Measurements from ENCODE around the gene GOLPH3L. TPM values are rescaled to one million over a fixed set of nuclear protein-coding genes. Genes with fewer than 3 reads are reported as not detected.
A peak's percentile ranks its signal among the peaks of the same experiment; 100 is the strongest.
"Not testable (repeated sequence)": the region's sequence is repeated elsewhere in the genome, so short reads cannot be mapped to it uniquely, and the experiment has no call there.

GOLPH3L gene
- total and polyA plus RNA-seq, 10 of the 15 experiments (the other 5 are each of a cell fraction or from before 2014, with no cell fraction given), result 7.7 to 29.9 (median 19.2) TPM

DNA sequence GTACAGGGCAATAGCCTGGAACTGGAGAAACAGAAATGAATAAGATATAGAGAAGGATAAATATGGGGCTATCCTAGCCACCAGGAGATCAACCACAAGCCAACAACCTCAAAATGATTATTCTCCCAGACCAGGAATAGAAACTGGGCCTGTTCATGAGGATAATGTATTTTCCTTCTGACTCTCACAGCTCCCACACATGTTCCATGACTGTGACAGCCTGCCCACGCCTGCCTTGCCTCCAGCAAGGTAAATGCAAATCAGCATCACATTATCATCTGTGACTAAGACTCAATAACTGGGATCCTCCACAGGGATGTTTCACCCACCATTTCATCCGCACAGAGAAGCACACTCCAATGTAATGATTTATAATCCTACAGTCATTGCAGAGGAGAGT is 70.8 kb downstream of the GOLPH3L start:
- intact Hi-C loops (cut with micrococcal nuclease; ENCODE audit: unreplicated experiment), result loop anchor here (10.0 kb wide), 4 partner anchors 139 to 349 kb away; partner anchors contain the start of genes CERS2, CTSS, SETDB1 and TARS2

DNA sequence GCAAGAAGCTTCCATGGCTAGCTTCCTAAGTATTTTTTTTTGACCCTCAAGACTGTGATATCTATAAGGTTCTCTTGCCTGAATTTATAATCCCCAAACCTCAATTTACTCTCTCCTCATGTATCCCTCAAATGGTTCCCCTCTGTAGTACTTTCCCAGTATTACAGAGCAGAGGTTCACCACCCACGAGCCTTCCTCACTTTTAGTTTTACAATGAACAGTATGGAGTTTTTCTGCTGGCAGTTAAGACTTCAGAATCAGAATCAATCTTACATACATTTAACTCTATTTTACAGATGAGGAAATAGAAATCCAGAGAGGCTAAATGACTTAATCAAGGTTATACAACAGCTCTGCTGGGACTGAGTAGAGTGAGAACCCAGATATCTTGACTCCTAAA is 72.4 kb downstream of the GOLPH3L start:
- H3K9ac ChIP-seq (ENCODE audit: control insufficient read depth, insufficient read depth, low read length); H2AFZ ChIP-seq (ENCODE audit: control insufficient read depth, low read depth, low read length); H3K27me3 ChIP-seq (replicated peaks in 1 of 2; ENCODE audit: control insufficient read depth in 2 of 2, insufficient read depth in 2 of 2, low read length in 1 of 2); H3K4me2 ChIP-seq (ENCODE audit: control insufficient read depth, insufficient read depth); FAIRE-seq; ATAC-seq; BruUV-seq (replicated peaks); H4K20me1 ChIP-seq (ENCODE audit: control insufficient read depth, insufficient read depth); H3K4me3 ChIP-seq; in situ Hi-C loops (cut with MboI); H3K9me3 ChIP-seq (replicated peaks; ENCODE audit: control insufficient read depth, insufficient read depth, low read length); DNase-seq (ENCODE audit: low read depth, low spot score); H3K27ac ChIP-seq (ENCODE audit: control insufficient read depth, insufficient read depth): not testable (repeated sequence)
- Histone ChIP-seq H3K79me2 (ENCODE audit: control insufficient read depth, insufficient read depth, low read length) (peaks cover 34% of the 10 kb centered on the region), H3K36me3 (ENCODE audit: control insufficient read depth in 2 of 2, insufficient read depth in 2 of 2, low read length in 1 of 2) (peaks cover 0 to 36% of the 10 kb centered on the region in 2 experiments), H3K4me1 (ENCODE audit: control insufficient read depth, insufficient read depth, low read length) (peaks cover 28% of the 10 kb centered on the region)
- CTCF ChIA-PET, result interaction anchor here (0.6 to 14.0 kb wide), 2 partner anchors 60 to 314 kb away, joined by 3 to 390 read pairs; no protein-coding TSS in a partner anchor
- intact Hi-C loops (cut with micrococcal nuclease; ENCODE audit: unreplicated experiment), result loop anchor here (10.0 kb wide), 4 partner anchors 140 to 350 kb away; partner anchors contain the start of genes CERS2, CTSS, SETDB1 and TARS2
- WGBS (ENCODE audit: insufficient coverage, insufficient replicate concordance, low lambda C conversion rate, missing lambda C conversion rate), result 0% methylated on average over 1 of the region's 1 CpG
- SMC1A ChIA-PET (ENCODE audit: uncharacterized antibody, unreplicated experiment), result interaction anchor here (0.8 to 18.8 kb wide), 3 partner anchors 10 to 61 kb away, joined by 3 to 367 read pairs (median 3); no protein-coding TSS in a partner anchor
- RAD21 ChIA-PET (ENCODE audit: unreplicated experiment), result interaction anchor here (0.7 to 7.4 kb wide), 3 partner anchors 45 to 62 kb away, joined by 3 to 149 read pairs (median 4); partner anchors contain the start of gene MCL1
- POLR2A ChIA-PET, result interaction anchor here (1.2 to 8.7 kb wide), 2 partner anchors 44 to 62 kb away, joined by 3 to 67 read pairs; no protein-coding TSS in a partner anchor

More for the DNA sequence above, 70.8 kb downstream of the GOLPH3L start:
- RAD21 ChIA-PET (ENCODE audit: unreplicated experiment), result interaction anchor here (6.2 kb wide), 1 partner anchor 64 kb away, joined by 90 read pairs; no protein-coding TSS in a partner anchor
- Histone ChIP-seq H3K27me3 (replicated peaks in 1 of 2; ENCODE audit: control insufficient read depth in 2 of 2, insufficient read depth in 2 of 2, low read length in 1 of 2) (no peaks in the 10 kb centered on the region), H3K9ac (ENCODE audit: control insufficient read depth, insufficient read depth, low read length) (no peak overlapping the region), H3K9me3 (replicated peaks; ENCODE audit: control insufficient read depth, insufficient read depth, low read length) (no peaks in the 10 kb centered on the region), H3K79me2 (ENCODE audit: control insufficient read depth, insufficient read depth, low read length) (peaks cover 36% of the 10 kb centered on the region), H2AFZ (ENCODE audit: control insufficient read depth, low read depth, low read length) (no peak overlapping the region), H3K4me3 (no peak overlapping the region), H4K20me1 (ENCODE audit: control insufficient read depth, insufficient read depth) (no peaks in the 10 kb centered on the region), H3K4me2 (ENCODE audit: control insufficient read depth, insufficient read depth) (peak overlapping the region; percentile 35; the same call in 1 of the 2 replicates), H3K36me3 (ENCODE audit: control insufficient read depth in 2 of 2, insufficient read depth in 2 of 2, low read length in 1 of 2) (peaks cover 0 to 26% of the 10 kb centered on the region in 2 experiments), H3K4me1 (ENCODE audit: control insufficient read depth, insufficient read depth, low read length) (peaks cover 27% of the 10 kb centered on the region), H3K27ac (ENCODE audit: control insufficient read depth, insufficient read depth) (no peak overlapping the region)
- in situ Hi-C loops (cut with MboI), result no loop called here
- DNase-seq (ENCODE audit: low read depth, low spot score), result no peak
- TF ChIP-seq RUNX3 (IDR thresholded peaks at IDR 0.05; ENCODE audit: low read length) (peak; percentile 50; the same call in 1 of the 2 replicates), ZNF217 (IDR thresholded peaks at IDR 0.05) (no peak), EP300 (IDR thresholded peaks at IDR 0.05; ENCODE audit: borderline replicate concordance in 1 of 2, control insufficient read depth in 1 of 2, low read depth in 2 of 2, low read length in 2 of 2) (no peak), MYB (IDR thresholded peaks at IDR 0.05; ENCODE audit: borderline replicate concordance, low read depth, low read length) (no peak), CBFB (IDR thresholded peaks at IDR 0.05; ENCODE audit: low read depth) (no peak)
- TF ChIP-seq, protein P1, sequence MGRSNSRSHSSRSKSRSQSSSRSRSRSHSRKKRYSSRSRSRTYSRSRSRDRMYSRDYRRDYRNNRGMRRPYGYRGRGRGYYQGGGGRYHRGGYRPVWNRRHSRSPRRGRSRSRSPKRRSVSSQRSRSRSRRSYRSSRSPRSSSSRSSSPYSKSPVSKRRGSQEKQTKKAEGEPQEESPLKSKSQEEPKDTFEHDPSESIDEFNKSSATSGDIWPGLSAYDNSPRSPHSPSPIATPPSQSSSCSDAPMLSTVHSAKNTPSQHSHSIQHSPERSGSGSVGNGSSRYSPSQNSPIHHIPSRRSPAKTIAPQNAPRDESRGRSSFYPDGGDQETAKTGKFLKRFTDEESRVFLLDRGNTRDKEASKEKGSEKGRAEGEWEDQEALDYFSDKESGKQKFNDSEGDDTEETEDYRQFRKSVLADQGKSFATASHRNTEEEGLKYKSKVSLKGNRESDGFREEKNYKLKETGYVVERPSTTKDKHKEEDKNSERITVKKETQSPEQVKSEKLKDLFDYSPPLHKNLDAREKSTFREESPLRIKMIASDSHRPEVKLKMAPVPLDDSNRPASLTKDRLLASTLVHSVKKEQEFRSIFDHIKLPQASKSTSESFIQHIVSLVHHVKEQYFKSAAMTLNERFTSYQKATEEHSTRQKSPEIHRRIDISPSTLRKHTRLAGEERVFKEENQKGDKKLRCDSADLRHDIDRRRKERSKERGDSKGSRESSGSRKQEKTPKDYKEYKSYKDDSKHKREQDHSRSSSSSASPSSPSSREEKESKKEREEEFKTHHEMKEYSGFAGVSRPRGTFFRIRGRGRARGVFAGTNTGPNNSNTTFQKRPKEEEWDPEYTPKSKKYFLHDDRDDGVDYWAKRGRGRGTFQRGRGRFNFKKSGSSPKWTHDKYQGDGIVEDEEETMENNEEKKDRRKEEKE (IDR thresholded peaks at IDR 0.05), result no peak
- SMC1A ChIA-PET (ENCODE audit: uncharacterized antibody, unreplicated experiment), result interaction anchor here (5.6 kb wide), 1 partner anchor 64 kb away, joined by 61 read pairs; no protein-coding TSS in a partner anchor
- 61% methylated on average over 2 of the region's 2 CpGs for WGBS (ENCODE audit: insufficient coverage, insufficient replicate concordance, low lambda C conversion rate, missing lambda C conversion rate)
- no TSS peak for BruUV-seq (replicated peaks)
- POLR2A ChIA-PET, result interaction anchor here (0.5 to 1.5 kb wide), 3 partner anchors 14 to 65 kb away, joined by 3 to 5 read pairs (median 4); no protein-coding TSS in a partner anchor
- ATAC-seq, result no peak
- FAIRE-seq, result no peak
- CTCF ChIA-PET, result interaction anchor here (1.5 to 5.3 kb wide), 2 partner anchors 58 to 64 kb away, joined by 3 to 95 read pairs; no protein-coding TSS in a partner anchor
